ENCODE results near the gene APC.

DNA sequence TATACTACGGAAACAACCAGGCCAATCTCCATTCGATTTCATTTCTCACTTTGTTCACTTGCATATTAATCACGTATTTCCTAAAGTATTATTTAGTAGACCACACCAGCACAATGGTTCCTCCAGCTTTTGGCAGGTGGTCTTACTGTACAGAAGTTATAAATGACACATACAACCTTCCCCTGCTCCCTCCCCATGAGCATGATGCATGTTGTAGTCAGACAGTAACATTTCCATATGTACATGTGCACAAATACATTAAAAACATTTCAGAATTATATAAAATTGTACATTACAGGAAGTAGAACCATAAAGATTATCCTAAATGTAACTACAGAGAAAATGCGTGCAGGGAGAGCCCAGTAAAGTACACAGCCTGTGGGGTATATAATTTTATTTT is 140.4 kb downstream of the APC start:
- TF ChIP-seq, protein P1, sequence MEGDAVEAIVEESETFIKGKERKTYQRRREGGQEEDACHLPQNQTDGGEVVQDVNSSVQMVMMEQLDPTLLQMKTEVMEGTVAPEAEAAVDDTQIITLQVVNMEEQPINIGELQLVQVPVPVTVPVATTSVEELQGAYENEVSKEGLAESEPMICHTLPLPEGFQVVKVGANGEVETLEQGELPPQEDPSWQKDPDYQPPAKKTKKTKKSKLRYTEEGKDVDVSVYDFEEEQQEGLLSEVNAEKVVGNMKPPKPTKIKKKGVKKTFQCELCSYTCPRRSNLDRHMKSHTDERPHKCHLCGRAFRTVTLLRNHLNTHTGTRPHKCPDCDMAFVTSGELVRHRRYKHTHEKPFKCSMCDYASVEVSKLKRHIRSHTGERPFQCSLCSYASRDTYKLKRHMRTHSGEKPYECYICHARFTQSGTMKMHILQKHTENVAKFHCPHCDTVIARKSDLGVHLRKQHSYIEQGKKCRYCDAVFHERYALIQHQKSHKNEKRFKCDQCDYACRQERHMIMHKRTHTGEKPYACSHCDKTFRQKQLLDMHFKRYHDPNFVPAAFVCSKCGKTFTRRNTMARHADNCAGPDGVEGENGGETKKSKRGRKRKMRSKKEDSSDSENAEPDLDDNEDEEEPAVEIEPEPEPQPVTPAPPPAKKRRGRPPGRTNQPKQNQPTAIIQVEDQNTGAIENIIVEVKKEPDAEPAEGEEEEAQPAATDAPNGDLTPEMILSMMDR (IDR thresholded peaks at IDR 0.05): no peak
- no peak for TF ChIP-seq POLR2A (IDR thresholded peaks at IDR 0.05)

Measured in testis (tissue), 2 donors.